Endothelial cell of umbilical vein (primary cell): Measurements from ENCODE around the gene RDH14. TPM values are rescaled to one million over a fixed set of nuclear protein-coding genes. Genes with fewer than 3 reads are reported as not detected.

Source experiments
- BruUV-seq: library from RNA; stranded (reverse); fragments of 400-500 nt; replicated peaks from 2 replicates; lab custom pipeline; 2021; lab: Mats Ljungman, UMichigan
- CTCF ChIA-PET: fragments of 300-600, 350-600 bp; sonication (Branson Sonifier 250); formaldehyde crosslinking; loops from one replicate; lab custom pipeline; 2021; ENCODE audit warnings: antibody characterized with exemption, inconsistent platforms; lab: Charles Lee
- POLR2A ChIA-PET: fragments of 300-600, 350-600 bp; sonication (Branson Sonifier 250); formaldehyde crosslinking; loops from one replicate; lab custom pipeline; 2021; ENCODE audit warnings: antibody characterized with exemption, inconsistent platforms; lab: Charles Lee
- DNase-seq: peaks from one replicate; pipeline ENCODE4 v3.0.0-alpha.2; 2011; ENCODE audit warnings: low read depth, low spot score
- FAIRE-seq: peaks from 2 replicates; lab custom pipeline; 2011; peaks lifted over from hg19 to GRCh38; lab: Jason Lieb, UNC
- H2AFZ ChIP-seq: 2 replicates; pipeline ENCODE4 v1.6.0; 2012; ENCODE audit warnings: low read depth, low read length, control low read depth, inconsistent platforms
- H3K27ac ChIP-seq: 2 replicates; pipeline ENCODE4 v1.5.1; 2011; ENCODE audit warnings: low read depth, mild to moderate bottlenecking, control low read depth, low read length, moderate library complexity; ENCODE audit not compliant: insufficient read depth
- H3K27me3 ChIP-seq, 2 experiments: 2 replicates each; pipeline versions ENCODE4 v1.6.0 to v1.6.1; 2011; ENCODE audit warnings: low read length in 2 of 2, mixed read lengths in 1 of 2; ENCODE audit not compliant: control insufficient read depth in 2 of 2, insufficient read depth in 2 of 2
- H3K36me3 ChIP-seq, 2 experiments: 2 replicates in 1 of 2; 3 replicates in 1 of 2; pipeline ENCODE4 v1.5.1; 2011; ENCODE audit warnings: low read length in 2 of 2, mild to moderate bottlenecking in 1 of 2, moderate library complexity in 1 of 2; ENCODE audit not compliant: control insufficient read depth in 2 of 2, insufficient read depth in 2 of 2; ENCODE audit errors: extremely low read depth in 1 of 2
- H3K4me1 ChIP-seq: 3 replicates; pipeline ENCODE4 v1.5.1; 2011; ENCODE audit warnings: mild to moderate bottlenecking, low read length; ENCODE audit not compliant: control insufficient read depth, insufficient read depth; ENCODE audit errors: extremely low read depth
- H3K4me2 ChIP-seq: 2 replicates; pipeline ENCODE4 v1.6.1; 2011; ENCODE audit warnings: low read length, control low read depth, mixed read lengths; ENCODE audit not compliant: insufficient read depth
- H3K4me3 ChIP-seq, 3 experiments: fragments of 200-600 bp in 1 of 3; sonication (generic), shearing (Covaris generic) in 1 of 3; replicated peaks in 1 of 3; 2 replicates each; pipeline ENCODE4 v1.5.1; 2011 to 2016; ENCODE audit warnings: control low read depth in 3 of 3, low read length in 3 of 3, mild to moderate bottlenecking in 2 of 3, inconsistent platforms in 1 of 3, low read depth in 1 of 3, moderate library complexity in 1 of 3; ENCODE audit not compliant: insufficient read depth in 1 of 3
- H3K79me2 ChIP-seq: 2 replicates; pipeline ENCODE4 v1.6.0; 2012; ENCODE audit warnings: low read length, inconsistent platforms; ENCODE audit not compliant: control insufficient read depth, insufficient read depth
- H3K9ac ChIP-seq: replicated peaks from 2 replicates; pipeline ENCODE3; 2011; ENCODE audit warnings: low read length, control low read depth; ENCODE audit not compliant: insufficient read depth; ENCODE audit errors: extremely low read depth
- H3K9me1 ChIP-seq: replicated peaks from 3 replicates; pipeline ENCODE4 v1.6.0; 2011; ENCODE audit warnings: mild to moderate bottlenecking, low read length; ENCODE audit not compliant: control insufficient read depth, insufficient read depth; ENCODE audit errors: extremely low read depth
- H3K9me3 ChIP-seq: replicated peaks from 2 replicates; pipeline ENCODE4 v1.5.1; 2012; ENCODE audit warnings: low read length, inconsistent platforms; ENCODE audit not compliant: control insufficient read depth, insufficient read depth
- H4K20me1 ChIP-seq: replicated peaks from 2 replicates; pipeline ENCODE3; 2011; ENCODE audit warnings: mild to moderate bottlenecking, low read length; ENCODE audit not compliant: control insufficient read depth, insufficient read depth; ENCODE audit errors: extremely low read depth
- CTCF ChIP-seq, 2 donors: IDR thresholded peaks; 1 replicate in 1 of 2; 2 replicates in 1 of 2; pipeline ENCODE4 v1.5.1; 2011; ENCODE audit warnings: low read length in 2 of 2, mild to moderate bottlenecking in 2 of 2, moderate library complexity in 2 of 2, control low read depth in 1 of 2, inconsistent platforms in 1 of 2, low read depth in 1 of 2; ENCODE audit not compliant: insufficient read depth in 1 of 2; ENCODE audit errors: extremely low read depth in 1 of 2
- FOS ChIP-seq: IDR thresholded peaks from 2 replicates; pipeline ENCODE4 v1.6.1; 2011; ENCODE audit warnings: mild to moderate bottlenecking, low read length, moderate library complexity, borderline replicate concordance; ENCODE audit not compliant: insufficient read depth
- MYC ChIP-seq: IDR thresholded peaks from one replicate; pipeline ENCODE4 v1.6.1; 2011; ENCODE audit warnings: mild to moderate bottlenecking, low read depth, low read length
- dilution Hi-C: fragments of 300-500 bp; cut with MboI; formaldehyde crosslinking; loops from one replicate; pipeline ENCODE4 v1.15.0; 2019; ENCODE audit warnings: low sequenced_read_pairs; ENCODE audit not compliant: extremely low pct_ligation_motif_present
- intact Hi-C: fragments of 100-400 bp; cut with micrococcal nuclease; formaldehyde crosslinking; loops from one replicate; pipeline ENCODE4 v1.10.0; 2022
- polyA plus RNA-seq, 4 experiments: library from polyadenylated mRNA; depleted of rRNA in 3 of 4; stranded (reverse) in 3 of 4; unstranded in 1 of 4; fragments of >200 nt; gene quantifications; 2 replicates each; pipeline versions ENCODE4 v1.2.1 to v1.2.3, GENCODE V29; 2011 to 2012; ENCODE audit warnings: missing spikeins in 1 of 4
- total RNA-seq: library from RNA; stranded (reverse); gene quantifications from 2 replicates; pipeline ENCODE4 v1.2.3, GENCODE V29; 2021
- TF ChIP-seq, protein P1 (sequence below): IDR thresholded peaks from 2 replicates; pipeline ENCODE4 v1.6.1; 2011; ENCODE audit not compliant: insufficient read depth, insufficient read length

Gene RDH14
- total and polyA plus RNA-seq, 2 donors (not counting 3 experiments of a cell fraction or from before 2014, with no cell fraction given): 8.8 to 12.4 TPM

DNA sequence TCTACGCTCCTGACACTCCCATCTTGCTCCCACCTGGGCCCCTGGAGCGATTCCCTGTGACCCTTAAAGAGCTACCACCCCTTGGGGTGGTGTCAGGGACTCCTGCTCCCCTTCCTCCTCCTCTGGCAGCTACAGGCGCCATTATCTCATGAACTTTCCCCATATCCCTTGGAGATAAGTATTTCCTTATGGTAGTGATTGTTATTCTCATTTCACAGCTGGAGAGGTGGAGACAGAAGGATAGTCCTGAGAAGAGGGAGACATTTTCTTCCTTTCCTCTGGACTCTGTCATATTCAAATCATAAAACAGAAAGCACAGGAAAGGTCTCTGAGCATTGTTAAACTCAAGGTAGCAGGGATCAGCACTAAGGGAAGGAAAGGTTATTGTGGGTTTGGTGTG is 34.6 kb downstream of the RDH14 start:
- POLR2A ChIA-PET: no interaction called here
- intact Hi-C loops: loop anchor here (10.0 kb wide), 1 partner anchor 349 kb away; no protein-coding TSS in a partner anchor
- Histone ChIP-seq H2AFZ (no peak overlapping the region), H3K79me2 (no peaks in the 10 kb centered on the region), H3K27ac (no peak overlapping the region), H4K20me1 (no peaks in the 10 kb centered on the region), H3K9me1 (no peaks in the 10 kb centered on the region), H3K4me2 (no peak overlapping the region), H3K36me3 (no peaks in the 10 kb centered on the region), H3K27me3 (no peaks in the 10 kb centered on the region), H3K4me3 (no peak overlapping the region), H3K9ac (no peak overlapping the region), H3K4me1 (no peaks in the 10 kb centered on the region), H3K9me3 (no peaks in the 10 kb centered on the region)
- DNase-seq (no peak), FAIRE-seq (no peak)
- TF ChIP-seq MYC: no peak
- TF ChIP-seq, protein P1, sequence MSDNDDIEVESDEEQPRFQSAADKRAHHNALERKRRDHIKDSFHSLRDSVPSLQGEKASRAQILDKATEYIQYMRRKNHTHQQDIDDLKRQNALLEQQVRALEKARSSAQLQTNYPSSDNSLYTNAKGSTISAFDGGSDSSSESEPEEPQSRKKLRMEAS: no peak
- CTCF ChIA-PET: interaction anchor here (1.6 kb wide), 1 partner anchor 1336 kb away, joined by 3 read pairs; no protein-coding TSS in a partner anchor
- BruUV-seq: no TSS peak
- dilution Hi-C loops: no loop called here

DNA sequence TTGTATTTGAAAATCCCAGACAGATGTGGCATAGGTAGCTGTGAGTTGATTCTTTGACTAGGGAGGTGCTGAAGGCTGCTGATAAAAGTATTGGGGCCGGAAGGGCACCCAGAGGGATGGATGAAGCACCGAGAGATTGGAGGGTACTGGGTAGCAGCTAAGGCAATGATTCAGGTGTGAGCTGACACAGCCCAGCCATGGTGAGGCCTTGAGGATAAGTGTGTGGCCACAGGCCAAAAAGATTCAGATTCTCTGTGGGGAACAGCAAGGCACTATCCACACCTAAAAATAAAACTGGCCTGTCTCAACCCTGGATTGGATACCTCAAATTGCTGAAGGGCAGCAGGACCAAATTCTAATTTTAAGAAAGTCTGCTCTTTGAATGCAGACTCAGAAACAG is 35.2 kb downstream of the RDH14 start:
- Histone ChIP-seq H3K9me1 (no peaks in the 10 kb centered on the region), H3K27ac (no peak overlapping the region), H3K36me3 (no peaks in the 10 kb centered on the region), H2AFZ (no peak overlapping the region), H3K4me2 (no peak overlapping the region), H4K20me1 (no peaks in the 10 kb centered on the region), H3K9ac (no peak overlapping the region), H3K4me3 (no peak overlapping the region), H3K4me1 (no peaks in the 10 kb centered on the region), H3K27me3 (no peaks in the 10 kb centered on the region), H3K9me3 (no peaks in the 10 kb centered on the region), H3K79me2 (no peaks in the 10 kb centered on the region)
- ChIA-PET CTCF (interaction anchor here (1.6 kb wide), 1 partner anchor 1337 kb away, joined by 3 read pairs; no protein-coding TSS in a partner anchor), POLR2A (no interaction called here)
- FAIRE-seq: no peak
- BruUV-seq: no TSS peak
- DNase-seq: no peak
- TF ChIP-seq CTCF (IDR thresholded peaks at IDR 0.05; ENCODE audit: extremely low read depth in 1 of 2, insufficient read depth in 1 of 2, low read depth in 1 of 2, low read length in 2 of 2) (no peak), FOS (no peak), MYC (no peak)
- dilution Hi-C loops: no loop called here
- intact Hi-C loops: loop anchor here (10.0 kb wide), 1 partner anchor 350 kb away; no protein-coding TSS in a partner anchor
